Measurements from ENCODE around the gene SOHLH2. TPM values are rescaled to one million over a fixed set of nuclear protein-coding genes. Genes with fewer than 3 reads are reported as not detected.

The SOHLH2 gene, protein sequence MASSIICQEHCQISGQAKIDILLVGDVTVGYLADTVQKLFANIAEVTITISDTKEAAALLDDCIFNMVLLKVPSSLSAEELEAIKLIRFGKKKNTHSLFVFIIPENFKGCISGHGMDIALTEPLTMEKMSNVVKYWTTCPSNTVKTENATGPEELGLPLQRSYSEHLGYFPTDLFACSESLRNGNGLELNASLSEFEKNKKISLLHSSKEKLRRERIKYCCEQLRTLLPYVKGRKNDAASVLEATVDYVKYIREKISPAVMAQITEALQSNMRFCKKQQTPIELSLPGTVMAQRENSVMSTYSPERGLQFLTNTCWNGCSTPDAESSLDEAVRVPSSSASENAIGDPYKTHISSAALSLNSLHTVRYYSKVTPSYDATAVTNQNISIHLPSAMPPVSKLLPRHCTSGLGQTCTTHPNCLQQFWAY
- polyA plus RNA-seq (2013, experiment 1 of 2): 1.1 TPM
- polyA plus RNA-seq (2013, experiment 2 of 2): 2.2 TPM

DNA sequence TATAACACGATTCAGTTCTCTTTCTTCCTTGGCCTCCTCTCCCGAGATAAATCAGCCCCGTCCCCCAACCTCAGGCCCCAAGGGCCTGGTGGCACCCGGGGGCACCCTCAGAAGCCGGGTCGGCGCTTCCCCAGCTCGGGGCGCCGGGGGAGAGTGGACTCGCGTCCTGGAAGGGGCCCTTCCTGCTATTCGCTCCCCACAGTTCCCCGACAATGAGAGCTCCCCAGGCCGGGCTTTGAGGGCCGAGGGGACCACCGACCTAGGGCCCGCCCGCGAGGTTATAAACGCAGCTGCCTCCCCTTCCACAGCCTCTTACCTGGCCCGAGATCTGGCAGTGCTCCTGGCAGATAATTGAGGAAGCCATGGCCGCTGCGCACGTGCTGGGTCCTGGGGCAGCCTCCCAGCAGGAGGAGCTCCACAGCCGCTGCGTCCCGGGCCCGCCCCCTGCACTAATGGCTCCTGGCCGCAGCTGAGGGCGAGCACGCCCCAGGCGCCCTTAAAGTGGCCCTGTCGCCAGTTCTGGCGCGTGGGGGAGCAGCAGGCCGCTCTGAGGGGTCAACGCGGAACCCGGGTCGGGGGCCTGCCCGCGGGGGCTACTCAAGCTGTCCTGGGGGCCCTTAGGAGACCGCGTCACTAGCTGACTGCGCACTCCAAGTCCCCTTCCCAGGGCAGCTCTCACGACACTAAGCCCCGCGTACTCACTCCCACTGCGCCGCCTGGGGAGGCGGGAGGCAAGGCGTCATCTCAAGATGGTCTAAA is at the start of gene SOHLH2:
TSS of gene SOHLH2 (minus strand) at position 394 of the 759 bp plus-strand sequence. CDS start at position 364, 30 bp downstream.
- Histone ChIP-seq H3K9ac (ENCODE audit: low read depth, low read length) (no peak within 1 kb of the TSS), H3K27me3 (ENCODE audit: insufficient read depth, low read length) (no peaks in the 10 kb centered on the region), H3K4me3 (ENCODE audit: low read length) (no peak within 1 kb of the TSS), H3K27ac (ENCODE audit: low read depth, low read length) (no peak within 1 kb of the TSS), H3K4me1 (ENCODE audit: insufficient read depth, low read length) (peaks cover 10% of the 10 kb centered on the region), H3K36me3 (ENCODE audit: insufficient read depth, low read length) (no peaks in the 10 kb centered on the region), H3K9me3 (ENCODE audit: insufficient read depth, low read depth, low read length) (no peaks in the 10 kb centered on the region)
- WGBS: 95% methylated on average over 53 of the region's 53 CpGs

DNA sequence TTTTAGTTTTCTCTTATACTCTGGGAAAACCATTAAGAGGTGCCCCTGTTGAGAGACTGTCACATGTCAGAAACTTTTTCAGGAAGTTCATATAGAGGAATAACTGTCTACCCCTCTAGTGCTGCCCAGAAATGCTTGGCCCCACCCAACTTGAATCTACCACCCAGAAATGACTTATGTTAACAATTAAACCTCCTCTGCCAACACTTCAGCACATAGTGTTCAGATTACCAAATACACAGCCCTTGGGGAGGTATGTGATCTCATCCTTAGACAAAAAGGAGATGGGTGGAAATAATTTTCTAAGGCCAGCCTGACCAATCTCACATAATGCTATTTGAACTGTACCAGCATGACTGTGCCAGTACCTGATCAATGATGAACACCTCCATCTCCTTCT is 47.6 kb upstream of the SOHLH2 start:
- H3K27me3 ChIP-seq (ENCODE audit: insufficient read depth, low read length): no peaks in the 10 kb centered on the region
- H3K9ac ChIP-seq (ENCODE audit: low read depth, low read length): no peak overlapping the region
- no peak overlapping the region for H3K4me3 ChIP-seq (ENCODE audit: low read length)

DNA sequence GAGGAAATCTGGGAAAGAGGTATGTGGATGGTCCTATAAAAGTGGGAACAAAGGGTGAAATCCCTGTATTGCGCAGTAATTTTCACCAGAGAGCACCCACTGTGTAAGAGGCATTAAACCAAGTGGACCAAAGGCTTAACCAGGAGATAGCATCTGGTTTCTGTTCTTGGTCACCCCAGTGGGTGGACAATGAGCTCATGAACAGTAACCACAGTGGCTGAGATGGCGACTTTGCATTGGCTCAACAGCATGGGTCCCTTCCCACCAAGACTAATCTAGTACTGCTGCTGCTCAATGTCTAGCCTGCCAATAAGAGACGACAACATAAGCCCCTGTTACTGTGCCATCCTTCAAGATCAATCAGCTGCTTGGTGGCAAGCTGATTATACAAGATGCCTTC is 46.7 kb upstream of the SOHLH2 start:
- H3K36me3 ChIP-seq (ENCODE audit: insufficient read depth, low read length): peaks cover 5% of the 10 kb centered on the region; the same call in 1 of the 2 replicates
- H3K9ac ChIP-seq (ENCODE audit: low read depth, low read length): no peak overlapping the region
- no peaks in the 10 kb centered on the region for H3K9me3 ChIP-seq (ENCODE audit: insufficient read depth, low read depth, low read length)
- H3K4me1 ChIP-seq (ENCODE audit: insufficient read depth, low read length): peaks cover 4% of the 10 kb centered on the region; the same call in 1 of the 2 replicates
- no peak overlapping the region for H3K27ac ChIP-seq (ENCODE audit: low read depth, low read length)
- WGBS: 93% methylated on average over 3 of the region's 3 CpGs
- no peak overlapping the region for H3K4me3 ChIP-seq (ENCODE audit: low read length)
- H3K27me3 ChIP-seq (ENCODE audit: insufficient read depth, low read length): no peaks in the 10 kb centered on the region

More for the DNA sequence above, 47.6 kb upstream of the SOHLH2 start:
- H3K27ac ChIP-seq (ENCODE audit: low read depth, low read length): no peak overlapping the region
- no peaks in the 10 kb centered on the region for H3K9me3 ChIP-seq (ENCODE audit: insufficient read depth, low read depth, low read length)
- H3K4me1 ChIP-seq (ENCODE audit: insufficient read depth, low read length): peaks cover 4% of the 10 kb centered on the region; the same call in 1 of the 2 replicates
- peaks cover 6% of the 10 kb centered on the region; the same call in 1 of the 2 replicates for H3K36me3 ChIP-seq (ENCODE audit: insufficient read depth, low read length)

DNA sequence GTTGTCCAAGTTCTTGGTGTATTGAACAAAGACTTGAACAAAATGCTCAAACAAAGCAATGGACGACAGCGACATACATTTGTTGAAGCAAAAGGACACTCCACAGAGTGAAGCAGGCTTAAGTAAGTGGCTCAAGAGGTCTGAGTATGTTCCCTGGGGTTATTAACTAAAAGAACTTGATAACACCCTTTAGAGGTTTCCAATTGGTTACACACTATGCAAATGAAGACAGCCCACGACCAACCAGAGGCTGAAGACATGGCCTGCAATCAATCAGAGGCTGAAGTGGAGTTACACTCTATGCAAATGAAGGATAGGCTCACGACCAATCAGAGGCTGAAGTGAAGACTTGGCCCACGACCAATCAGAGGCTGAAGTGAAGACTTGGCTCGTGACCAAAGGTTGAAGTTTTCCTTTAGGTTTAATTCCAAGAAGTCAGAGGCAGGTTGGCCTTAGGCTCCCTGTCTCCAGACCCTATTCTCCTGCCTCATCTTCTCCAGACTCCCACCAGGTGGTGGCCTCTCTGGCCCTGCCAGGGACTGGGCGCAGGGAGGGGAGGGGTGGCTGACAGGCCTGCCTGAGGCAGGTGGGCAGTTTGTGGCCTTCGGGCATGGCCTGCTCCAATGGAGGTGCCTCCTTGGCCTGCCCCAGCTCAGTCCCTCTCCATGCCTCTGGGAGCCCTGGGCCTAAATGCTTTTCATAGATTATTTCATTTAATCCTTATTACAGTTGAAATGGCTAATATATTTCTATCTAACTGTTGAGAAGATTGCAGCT is 45.2 kb upstream of the SOHLH2 start:
- Histone ChIP-seq H3K9ac (ENCODE audit: low read depth, low read length) (no peak overlapping the region), H3K27ac (ENCODE audit: low read depth, low read length) (no peak overlapping the region), H3K9me3 (ENCODE audit: insufficient read depth, low read depth, low read length) (no peaks in the 10 kb centered on the region), H3K27me3 (ENCODE audit: insufficient read depth, low read length) (no peaks in the 10 kb centered on the region), H3K4me1 (ENCODE audit: insufficient read depth, low read length) (peaks cover 4% of the 10 kb centered on the region; the same call in 1 of the 2 replicates), H3K36me3 (ENCODE audit: insufficient read depth, low read length) (peaks cover 6% of the 10 kb centered on the region; the same call in 1 of the 2 replicates), H3K4me3 (ENCODE audit: low read length) (no peak overlapping the region)
- WGBS: 95% methylated on average over 8 of the region's 8 CpGs

DNA sequence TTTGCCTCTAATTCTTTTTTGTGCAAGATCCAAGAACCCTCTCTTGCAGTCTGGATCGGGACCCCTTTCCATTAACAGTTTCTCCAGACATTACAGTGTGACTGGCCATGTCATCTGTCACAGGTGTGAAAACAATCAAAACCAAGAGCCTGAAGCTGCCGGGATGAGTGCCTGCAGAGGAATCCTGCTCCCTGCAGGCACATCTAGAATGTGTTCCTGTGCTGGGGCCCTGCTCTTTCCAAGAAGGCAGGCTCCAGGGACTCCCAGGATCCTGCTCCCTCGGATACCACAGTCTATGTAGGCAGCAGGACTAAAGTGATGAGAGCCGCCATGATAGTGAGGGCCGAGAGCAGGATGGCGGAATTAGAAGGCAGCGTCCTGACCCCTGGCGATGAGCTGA is 44.5 kb upstream of the SOHLH2 start:
- WGBS: 94% methylated on average over 8 of the region's 8 CpGs
- Histone ChIP-seq H3K9ac (ENCODE audit: low read depth, low read length) (no peak overlapping the region), H3K27me3 (ENCODE audit: insufficient read depth, low read length) (no peaks in the 10 kb centered on the region), H3K27ac (ENCODE audit: low read depth, low read length) (no peak overlapping the region), H3K36me3 (ENCODE audit: insufficient read depth, low read length) (peaks cover 7% of the 10 kb centered on the region; the same call in 1 of the 2 replicates), H3K4me3 (ENCODE audit: low read length) (no peak overlapping the region), H3K9me3 (ENCODE audit: insufficient read depth, low read depth, low read length) (no peaks in the 10 kb centered on the region), H3K4me1 (ENCODE audit: insufficient read depth, low read length) (peaks cover 4% of the 10 kb centered on the region; the same call in 1 of the 2 replicates)

DNA sequence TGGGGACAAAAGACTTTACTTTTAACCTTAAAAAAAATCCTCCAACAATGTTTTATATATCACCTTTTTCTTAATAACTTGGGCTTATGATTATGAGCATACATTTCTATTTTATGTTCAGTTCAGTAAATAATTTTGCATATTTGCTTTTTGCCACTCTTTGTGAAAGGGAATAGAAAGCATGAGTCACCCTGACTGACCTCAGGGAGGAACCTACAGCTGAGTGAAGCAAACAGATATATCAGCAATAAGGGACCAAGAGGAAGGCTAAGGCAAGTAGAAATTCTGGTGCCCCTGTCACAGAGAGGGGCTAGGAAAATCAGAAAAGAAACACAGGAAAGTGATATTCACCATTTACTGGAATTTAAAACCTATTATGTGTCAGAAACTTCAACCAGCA is 37.2 kb upstream of the SOHLH2 start:
- no peaks in the 10 kb centered on the region for H3K9me3 ChIP-seq (ENCODE audit: insufficient read depth, low read depth, low read length)
- H3K27me3 ChIP-seq (ENCODE audit: insufficient read depth, low read length): no peaks in the 10 kb centered on the region
- H3K36me3 ChIP-seq (ENCODE audit: insufficient read depth, low read length): peaks cover 41% of the 10 kb centered on the region
- H3K4me1 ChIP-seq (ENCODE audit: insufficient read depth, low read length): no peaks in the 10 kb centered on the region
- H3K4me3 ChIP-seq (ENCODE audit: low read length): no peak overlapping the region
- no peak overlapping the region for H3K9ac ChIP-seq (ENCODE audit: low read depth, low read length)
- H3K27ac ChIP-seq (ENCODE audit: low read depth, low read length): no peak overlapping the region

DNA sequence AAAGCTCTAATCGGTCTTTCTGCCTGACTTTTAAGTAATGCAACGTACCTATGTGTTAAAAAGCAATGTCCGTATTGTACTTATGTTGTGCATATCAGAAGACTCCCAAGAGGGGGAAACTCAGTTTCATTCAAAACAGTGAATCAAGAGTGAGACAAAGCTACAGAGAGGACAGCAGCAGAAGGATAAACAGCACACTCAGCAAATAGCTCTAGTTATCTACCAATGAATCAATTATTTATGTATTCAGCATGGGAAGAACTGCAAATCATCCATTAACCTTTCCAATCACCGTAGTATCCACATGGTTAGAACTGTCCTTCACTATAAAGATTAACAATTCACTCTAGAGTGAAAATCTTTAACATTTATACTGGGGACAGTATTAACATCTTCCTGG is 36.7 kb upstream of the SOHLH2 start:
- H3K27ac ChIP-seq (ENCODE audit: low read depth, low read length): no peak overlapping the region
- no peaks in the 10 kb centered on the region for H3K27me3 ChIP-seq (ENCODE audit: insufficient read depth, low read length)
- WGBS: 92% methylated on average over 4 of the region's 4 CpGs
- peaks cover 45% of the 10 kb centered on the region for H3K36me3 ChIP-seq (ENCODE audit: insufficient read depth, low read length)
- H3K4me3 ChIP-seq (ENCODE audit: low read length): no peak overlapping the region
- no peaks in the 10 kb centered on the region for H3K9me3 ChIP-seq (ENCODE audit: insufficient read depth, low read depth, low read length)
- no peak overlapping the region for H3K9ac ChIP-seq (ENCODE audit: low read depth, low read length)
- no peaks in the 10 kb centered on the region for H3K4me1 ChIP-seq (ENCODE audit: insufficient read depth, low read length)

DNA sequence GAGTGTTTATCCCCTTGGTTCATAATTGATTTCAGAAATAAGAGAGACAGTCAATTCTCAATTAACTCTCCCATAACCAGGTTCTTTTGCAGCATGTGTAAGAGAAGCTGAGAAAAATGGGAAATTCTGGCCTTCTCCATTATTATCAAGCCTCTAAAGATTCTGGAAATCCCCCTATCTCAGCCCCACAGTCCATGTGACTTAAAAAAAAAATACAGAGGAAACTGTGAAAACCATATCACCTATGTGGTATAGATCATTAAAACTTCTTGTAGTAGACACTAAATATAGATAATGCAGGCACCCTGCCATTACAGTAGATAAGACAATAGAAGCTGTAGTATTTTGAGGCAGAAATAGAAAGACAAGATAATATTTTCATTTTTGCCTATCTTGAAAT is 34.3 kb upstream of the SOHLH2 start:
- H3K9me3 ChIP-seq (ENCODE audit: insufficient read depth, low read depth, low read length): no peaks in the 10 kb centered on the region
- H3K36me3 ChIP-seq (ENCODE audit: insufficient read depth, low read length): peaks cover 59% of the 10 kb centered on the region
- no peak overlapping the region for H3K4me3 ChIP-seq (ENCODE audit: low read length)
- no peak overlapping the region for H3K9ac ChIP-seq (ENCODE audit: low read depth, low read length)
- H3K27ac ChIP-seq (ENCODE audit: low read depth, low read length): no peak overlapping the region
- no peaks in the 10 kb centered on the region for H3K27me3 ChIP-seq (ENCODE audit: insufficient read depth, low read length)
- H3K4me1 ChIP-seq (ENCODE audit: insufficient read depth, low read length): no peaks in the 10 kb centered on the region

DNA sequence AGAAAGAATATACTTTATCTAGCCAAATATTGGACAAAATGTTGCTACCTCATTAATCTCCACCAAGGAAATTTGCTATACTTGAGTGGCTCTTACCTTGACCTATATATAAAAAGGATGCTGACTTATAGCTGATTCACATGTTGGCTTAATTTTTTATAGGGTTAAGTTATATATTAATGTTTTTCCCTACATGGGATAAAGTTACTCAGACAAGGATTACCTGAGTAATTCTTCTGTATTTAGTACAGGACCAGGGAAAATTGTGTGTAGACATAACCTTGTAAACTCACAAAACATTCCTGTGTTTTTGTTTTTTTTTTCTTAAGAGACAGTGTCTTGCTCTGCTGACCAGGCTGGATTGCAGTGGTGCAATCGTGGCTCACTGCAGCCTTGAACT is 30.6 kb upstream of the SOHLH2 start:
- Histone ChIP-seq H3K4me1 (ENCODE audit: insufficient read depth, low read length) (no peaks in the 10 kb centered on the region), H3K27ac (ENCODE audit: low read depth, low read length) (no peak overlapping the region), H3K9ac (ENCODE audit: low read depth, low read length) (no peak overlapping the region), H3K9me3 (ENCODE audit: insufficient read depth, low read depth, low read length) (no peaks in the 10 kb centered on the region), H3K27me3 (ENCODE audit: insufficient read depth, low read length) (no peaks in the 10 kb centered on the region), H3K4me3 (ENCODE audit: low read length) (no peak overlapping the region), H3K36me3 (ENCODE audit: insufficient read depth, low read length) (peaks cover 83% of the 10 kb centered on the region)
- 100% methylated on average over 1 of the region's 1 CpG for WGBS

DNA sequence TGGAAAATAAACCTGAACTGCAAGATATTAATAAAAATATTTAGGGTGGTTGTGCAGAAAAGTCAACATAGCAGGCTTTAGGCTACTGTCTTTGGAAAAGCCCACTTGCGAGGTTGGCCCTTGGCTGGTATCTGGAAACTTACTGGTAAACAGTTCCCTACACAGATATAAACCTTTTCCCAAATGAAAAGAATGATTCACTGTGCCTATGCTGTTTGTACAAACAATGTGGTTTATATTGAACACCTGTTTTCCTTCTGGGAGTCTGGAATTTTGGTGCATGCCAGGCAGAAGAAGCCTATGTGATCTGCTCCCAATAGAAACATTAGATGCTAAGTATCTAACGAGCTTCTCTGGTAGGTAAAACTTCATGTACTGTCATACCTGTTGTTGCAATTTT is 29.7 kb upstream of the SOHLH2 start:
- Histone ChIP-seq H3K4me3 (ENCODE audit: low read length) (no peak overlapping the region), H3K4me1 (ENCODE audit: insufficient read depth, low read length) (no peaks in the 10 kb centered on the region), H3K9ac (ENCODE audit: low read depth, low read length) (no peak overlapping the region), H3K27ac (ENCODE audit: low read depth, low read length) (no peak overlapping the region), H3K9me3 (ENCODE audit: insufficient read depth, low read depth, low read length) (no peaks in the 10 kb centered on the region), H3K27me3 (ENCODE audit: insufficient read depth, low read length) (no peaks in the 10 kb centered on the region), H3K36me3 (ENCODE audit: insufficient read depth, low read length) (peaks cover 78% of the 10 kb centered on the region)
- 91% methylated on average over 2 of the region's 2 CpGs for WGBS

DNA sequence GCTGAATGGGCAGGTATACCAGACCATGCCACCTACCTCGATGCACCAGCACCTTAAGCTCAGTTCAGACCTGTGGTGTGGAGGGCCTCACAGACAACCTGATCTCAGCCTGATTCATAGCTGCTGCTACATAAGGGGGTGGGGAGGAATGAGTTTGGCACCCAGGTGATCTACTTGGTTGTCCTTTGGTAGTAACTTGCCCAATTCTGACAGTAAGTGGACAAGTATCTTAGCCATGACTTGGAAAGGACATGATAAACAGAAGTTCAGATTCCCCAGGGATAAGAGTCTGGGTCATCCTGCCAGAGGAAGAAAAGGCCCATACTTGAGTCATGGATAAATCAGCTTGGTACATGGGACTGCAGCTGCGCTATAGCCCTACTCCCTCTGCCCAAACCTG is 28.4 kb upstream of the SOHLH2 start:
- WGBS: 94% methylated on average over 2 of the region's 2 CpGs
- H3K27me3 ChIP-seq (ENCODE audit: insufficient read depth, low read length): no peaks in the 10 kb centered on the region
- no peaks in the 10 kb centered on the region for H3K4me1 ChIP-seq (ENCODE audit: insufficient read depth, low read length)
- H3K27ac ChIP-seq (ENCODE audit: low read depth, low read length): no peak overlapping the region
- no peak overlapping the region for H3K4me3 ChIP-seq (ENCODE audit: low read length)
- H3K9ac ChIP-seq (ENCODE audit: low read depth, low read length): no peak overlapping the region
- peaks cover 71% of the 10 kb centered on the region for H3K36me3 ChIP-seq (ENCODE audit: insufficient read depth, low read length)
- no peaks in the 10 kb centered on the region for H3K9me3 ChIP-seq (ENCODE audit: insufficient read depth, low read depth, low read length)

All from HUES64 (cell line).